Raji (cell line): ENCODE measurements around the gene ADCY5.

ENCODE experiments used
- POLR2A ChIP-seq: IDR thresholded peaks from 2 replicates; pipeline ENCODE4 v1.6.1; 2011; ENCODE audit warnings: low read depth, low read length, control low read depth; ENCODE audit not compliant: insufficient read depth

Gene ADCY5

GRCh38 chr3:123392871-123393620, 55.8 kb downstream of the ADCY5 start:
- no peak for TF ChIP-seq POLR2A

GRCh38 chr3:123392368-123392767, 56.5 kb downstream of the ADCY5 start:
- TF ChIP-seq POLR2A = no peak

- TF ChIP-seq POLR2A = no peak
These were observed 57.9 kb downstream of the ADCY5 start for GRCh38 chr3:123390865-123391600.

GRCh38 chr3:123389628-123389918, 59.3 kb downstream of the ADCY5 start:
- no peak for TF ChIP-seq POLR2A

GRCh38 chr3:123388811-123389627, 59.9 kb downstream of the ADCY5 start:
- TF ChIP-seq POLR2A = no peak

GRCh38 chr3:123388042-123388441, 60.8 kb downstream of the ADCY5 start:
- TF ChIP-seq POLR2A = no peak

GRCh38 chr3:123387532-123387931, 61.4 kb downstream of the ADCY5 start:
- TF ChIP-seq POLR2A = no peak

- no peak for TF ChIP-seq POLR2A
These were observed 62.3 kb downstream of the ADCY5 start for GRCh38 chr3:123386477-123387040.

GRCh38 chr3:123385981-123386380, 62.9 kb downstream of the ADCY5 start:
- TF ChIP-seq POLR2A = no peak

GRCh38 chr3:123385499-123385898, 63.4 kb downstream of the ADCY5 start:
- no peak for TF ChIP-seq POLR2A

- no peak for TF ChIP-seq POLR2A
These were observed 63.9 kb downstream of the ADCY5 start for GRCh38 chr3:123385001-123385401.

GRCh38 chr3:123384256-123384655, 64.6 kb downstream of the ADCY5 start:
- no peak for TF ChIP-seq POLR2A

GRCh38 chr3:123383091-123384053, 65.5 kb downstream of the ADCY5 start:
- TF ChIP-seq POLR2A = no peak

GRCh38 chr3:123380261-123380660, 68.6 kb downstream of the ADCY5 start:
- no peak for TF ChIP-seq POLR2A
